AG04450 (cell line): Measurements from ENCODE around the gene TRDMT1. TPM values are rescaled to one million over a fixed set of nuclear protein-coding genes. Genes with fewer than 3 reads are reported as not detected.

Source experiments
- CTCF ChIA-PET: fragments of 300-600, 350-600 bp; formaldehyde crosslinking; extraction: SDS; loops from one replicate; lab custom pipeline; 2022; ENCODE audit warnings: antibody characterized with exemption, inconsistent platforms; lab: Charles Lee
- POLR2A ChIA-PET: fragments of 350-600 bp; formaldehyde crosslinking; extraction: SDS; loops from one replicate; lab custom pipeline; 2021; ENCODE audit warnings: antibody characterized with exemption, inconsistent platforms; lab: Yijun Ruan, JAX
- DNase-seq: peaks from one replicate; pipeline ENCODE4 v3.0.0-alpha.2; 2011; ENCODE audit warnings: low read depth, low spot score
- H3K27ac ChIP-seq: one replicate; pipeline ENCODE4 v1.5.1; 2012; ENCODE audit warnings: low read depth, low read length, control low read depth
- H3K27me3 ChIP-seq: one replicate; pipeline ENCODE4 v1.6.0; 2012; ENCODE audit warnings: low read length; ENCODE audit not compliant: control insufficient read depth, insufficient read depth
- H3K4me3 ChIP-seq: 2 replicates; pipeline ENCODE4 v1.5.1; 2011; ENCODE audit warnings: mild to moderate bottlenecking, low read depth, low read length, control low read depth
- H3K9me3 ChIP-seq: 2 replicates; pipeline ENCODE4 v1.5.1; 2012; ENCODE audit warnings: low read length; ENCODE audit not compliant: control insufficient read depth, insufficient read depth
- CTCF ChIP-seq: IDR thresholded peaks from 2 replicates; pipeline ENCODE4 v1.5.1; 2011; ENCODE audit warnings: low read depth, low read length, control low read depth, inconsistent platforms
- polyA plus RNA-seq: library from polyadenylated mRNA; depleted of rRNA; stranded (reverse); fragments of >200 nt; gene quantifications from 2 replicates; pipeline ENCODE4 v1.2.3, GENCODE V29; 2011

TRDMT1 gene
- polyA plus RNA-seq, 1 experiment: 7.1 TPM

DNA sequence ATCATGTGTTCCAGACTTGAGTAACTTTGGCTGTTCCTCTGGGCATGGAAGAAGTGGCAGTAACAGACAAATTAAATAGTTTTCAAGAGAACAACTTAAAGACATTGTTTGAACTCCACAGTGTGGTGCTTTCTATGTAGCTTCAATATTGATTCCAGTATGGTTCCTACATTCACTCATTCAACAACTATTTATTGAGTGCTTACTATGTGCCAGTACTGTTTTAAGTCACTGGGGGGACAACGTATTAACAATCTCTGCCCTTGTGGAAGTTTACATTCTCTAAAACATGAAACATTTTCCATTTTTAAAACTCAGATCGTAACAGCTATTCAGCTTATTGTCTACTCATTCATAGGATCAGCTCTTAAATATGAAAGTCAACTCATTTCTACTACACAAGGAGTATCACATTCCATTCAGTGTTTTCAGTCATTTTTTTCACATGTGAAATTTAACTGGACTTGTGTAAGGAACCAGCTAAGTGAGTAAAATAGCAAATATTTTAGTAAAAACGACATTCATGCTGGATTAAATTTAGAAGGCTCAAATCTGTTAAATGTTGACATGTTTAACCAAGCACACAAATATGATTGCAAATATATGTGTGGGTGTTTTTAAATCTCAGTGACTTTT, 58.3 kb downstream of the TRDMT1 start:
- Histone ChIP-seq H3K9me3 (no peaks in the 10 kb centered on the region), H3K27me3 (no peaks in the 10 kb centered on the region), H3K27ac (no peak overlapping the region), H3K4me3 (no peak overlapping the region)
- no peak for DNase-seq
- no peak for TF ChIP-seq CTCF
- ChIA-PET POLR2A (no interaction called here), CTCF (no interaction called here)

DNA sequence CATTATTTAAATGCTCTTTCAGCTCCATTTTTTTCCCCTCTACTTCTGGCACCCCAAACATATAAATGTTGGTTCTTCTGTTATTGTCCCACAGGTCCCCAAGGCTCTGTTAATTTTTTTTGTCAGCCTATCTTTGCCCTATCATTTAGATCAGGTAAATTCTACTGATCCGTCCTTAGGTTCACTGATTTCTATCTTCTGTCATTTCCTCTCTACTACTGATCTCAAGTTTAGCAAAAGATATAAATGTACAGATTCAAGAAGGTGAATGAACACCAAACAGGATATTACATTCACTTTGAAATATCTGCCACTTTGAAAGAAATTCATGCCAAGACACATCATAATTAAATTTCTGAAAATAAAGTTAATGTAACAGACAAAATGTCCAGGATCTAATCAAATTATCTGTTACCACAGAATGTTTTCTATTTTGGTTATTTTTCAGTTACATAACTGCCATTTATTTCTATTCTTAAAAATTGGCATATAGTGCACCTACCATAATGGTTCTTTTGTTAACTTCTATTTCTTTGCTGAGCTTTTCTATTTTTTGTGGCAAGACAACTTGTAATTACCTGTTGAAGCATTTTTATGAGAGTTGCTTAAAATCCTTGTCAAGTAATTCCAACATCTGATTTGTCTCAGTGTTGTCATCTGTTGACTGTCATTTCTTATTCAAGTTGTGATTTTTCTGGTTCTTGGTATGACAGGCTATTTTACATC, 59.8 kb downstream of the TRDMT1 start:
- Histone ChIP-seq H3K27ac (no peak overlapping the region), H3K4me3 (no peak overlapping the region), H3K27me3 (no peaks in the 10 kb centered on the region), H3K9me3 (no peaks in the 10 kb centered on the region)
- ChIA-PET CTCF (no interaction called here), POLR2A (no interaction called here)
- no peak for DNase-seq
- no peak for TF ChIP-seq CTCF

DNA sequence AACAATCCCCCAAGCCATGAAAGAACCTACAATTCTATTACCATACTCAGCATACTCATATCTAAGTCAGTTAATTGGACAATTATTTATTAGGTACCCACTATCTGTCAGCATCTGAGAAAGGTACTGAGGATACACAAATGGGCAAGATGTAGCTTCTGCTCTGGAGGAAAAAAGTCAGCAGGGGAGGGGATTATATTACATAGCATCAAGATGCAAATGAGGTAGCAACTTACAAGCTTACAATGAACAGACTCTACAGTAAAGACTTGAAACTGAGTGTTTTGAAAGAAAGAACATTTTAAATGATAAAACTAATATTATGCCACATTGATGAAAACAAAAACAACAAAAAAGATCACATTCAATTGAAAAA, 61.1 kb downstream of the TRDMT1 start:
- H3K4me3 ChIP-seq: no peak overlapping the region
- CTCF ChIA-PET: no interaction called here
- TF ChIP-seq CTCF: no peak
- no peaks in the 10 kb centered on the region for H3K9me3 ChIP-seq
- no peak for DNase-seq
- POLR2A ChIA-PET: no interaction called here
- H3K27ac ChIP-seq: no peak overlapping the region
- H3K27me3 ChIP-seq: no peaks in the 10 kb centered on the region

DNA sequence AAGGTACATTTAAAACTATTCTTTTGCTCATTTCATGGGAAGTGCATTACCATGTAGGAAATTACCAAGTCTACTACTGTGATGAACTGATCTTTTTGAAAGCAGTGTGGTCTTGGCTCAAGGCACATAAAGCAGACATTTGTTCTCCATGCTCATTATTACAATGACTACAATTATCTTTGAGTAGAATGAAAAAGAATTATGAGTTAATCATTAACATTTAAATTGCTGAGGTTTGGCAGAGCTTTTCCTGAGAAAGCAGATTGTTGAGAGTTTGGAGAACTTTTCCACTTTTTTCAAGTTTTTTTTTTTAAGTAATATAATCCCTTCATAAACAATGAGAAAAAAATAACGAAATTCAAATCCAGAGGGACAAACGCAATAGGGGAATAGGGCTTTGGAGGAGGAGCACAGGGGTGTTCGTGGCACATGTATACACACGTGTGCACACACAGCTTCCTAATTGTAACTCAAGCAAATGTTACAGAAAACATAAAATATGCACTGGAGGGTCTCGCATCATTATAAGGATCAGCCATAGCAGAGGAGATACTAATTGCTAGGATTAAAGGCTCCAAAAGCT, 62.9 kb downstream of the TRDMT1 start:
- Histone ChIP-seq H3K27me3 (no peaks in the 10 kb centered on the region), H3K9me3 (no peaks in the 10 kb centered on the region), H3K27ac (no peak overlapping the region), H3K4me3 (no peak overlapping the region)
- CTCF ChIA-PET: interaction anchor here (1.0 kb wide), 1 partner anchor 311 kb away, joined by 4 read pairs; no protein-coding TSS in a partner anchor
- DNase-seq: no peak
- POLR2A ChIA-PET: interaction anchor here (0.7 kb wide), 1 partner anchor 67 kb away, joined by 7 read pairs; no protein-coding TSS in a partner anchor
- TF ChIP-seq CTCF: no peak

DNA sequence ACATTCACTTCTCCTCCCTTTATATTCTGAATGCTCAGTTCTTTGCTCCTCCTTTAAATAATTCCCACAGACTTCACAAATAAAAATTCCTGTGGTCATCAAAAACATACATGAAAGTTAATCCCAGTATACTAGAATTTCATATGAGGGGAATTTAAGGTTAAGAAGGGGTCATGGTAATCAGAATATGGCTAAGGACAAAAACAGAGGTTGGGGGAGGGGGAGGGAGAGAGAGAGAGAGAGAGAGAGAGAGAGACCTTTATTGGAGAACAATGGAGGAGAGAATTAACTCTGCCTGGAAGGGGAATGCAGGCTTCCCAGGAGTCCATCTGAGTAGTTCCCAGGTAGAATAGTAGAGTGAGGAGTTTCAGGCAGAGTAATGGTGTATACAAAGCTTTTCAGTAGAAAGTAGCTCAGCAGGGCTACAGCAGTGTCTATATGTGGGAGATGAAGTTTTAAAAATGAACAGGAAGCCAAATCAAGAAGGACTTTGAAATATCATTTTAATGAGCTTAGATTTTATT, 66.7 kb downstream of the TRDMT1 start:
- Histone ChIP-seq H3K27me3 (no peaks in the 10 kb centered on the region), H3K27ac (no peak overlapping the region), H3K4me3 (no peak overlapping the region), H3K9me3 (no peaks in the 10 kb centered on the region)
- CTCF ChIA-PET: no interaction called here
- POLR2A ChIA-PET: no interaction called here
- TF ChIP-seq CTCF: no peak
- no peak for DNase-seq
